PC-9 (cell line): ENCODE data around the gene TSPAN18. TPM values are rescaled to one million over a fixed set of nuclear protein-coding genes. Genes with fewer than 3 reads are reported as not detected.

Experiments used
- BruUV-seq: library from RNA; stranded (reverse); fragments of 400-500 nt; replicated peaks from 2 replicates; lab custom pipeline; 2021; lab: Mats Ljungman, UMichigan
- CTCF ChIA-PET: fragments of 300-600 bp; sonication (Branson Sonifier 250); formaldehyde crosslinking; loops from one replicate; lab custom pipeline; 2022; ENCODE audit warnings: antibody characterized with exemption; lab: Charles Lee
- POLR2A ChIA-PET: fragments of 300-600 bp; sonication (Branson Sonifier 250); formaldehyde crosslinking; loops from one replicate; lab custom pipeline; 2022; ENCODE audit warnings: antibody characterized with exemption; ENCODE audit not compliant: unreplicated experiment; lab: Charles Lee
- DNase-seq, 2 experiments: peaks; one replicate each; pipeline versions ENCODE4 v3.0.0 to v3.0.0-alpha.2; 2015 to 2022; ENCODE audit warnings: mixed read lengths in 1 of 2
- H2AFZ ChIP-seq: fragments of 200-600 bp; sonication (generic); 2 replicates; pipeline ENCODE4 v1.8.1; 2017; ENCODE audit warnings: antibody characterized with exemption
- H3F3A ChIP-seq: fragments of 200-600 bp; sonication (generic); 2 replicates; pipeline ENCODE4 v1.8.1; 2017; ENCODE audit warnings: antibody characterized with exemption, mild to moderate bottlenecking, low read depth; ENCODE audit not compliant: insufficient read depth
- H3K27ac ChIP-seq: fragments of 200-600 bp; sonication (generic); 2 replicates; pipeline ENCODE4 v1.6.1; 2016; ENCODE audit warnings: mixed run types
- H3K27me3 ChIP-seq: fragments of 200-600 bp; sonication (generic); 2 replicates; pipeline ENCODE4 v1.6.1; 2016; ENCODE audit warnings: low read depth, mixed run types; ENCODE audit not compliant: insufficient read depth
- H3K36me3 ChIP-seq: fragments of 200-600 bp; sonication (generic); 2 replicates; pipeline ENCODE4 v1.6.1; 2016; ENCODE audit warnings: low read depth, mixed run types
- H3K4me1 ChIP-seq: fragments of 200-600 bp; sonication (generic); replicated peaks from 2 replicates; pipeline ENCODE4 v1.6.1; 2016; ENCODE audit warnings: mixed run types; ENCODE audit not compliant: insufficient read depth
- H3K4me2 ChIP-seq: fragments of 200-600 bp; sonication (generic); 2 replicates; pipeline ENCODE4 v1.6.1; 2017; ENCODE audit warnings: mixed run types
- H3K4me3 ChIP-seq: fragments of 200-600 bp; sonication (generic); 2 replicates; pipeline ENCODE4 v1.6.1; 2016; ENCODE audit warnings: mixed run types
- H3K79me2 ChIP-seq: fragments of 200-600 bp; sonication (generic); 2 replicates; pipeline ENCODE4 v1.6.1; 2017; ENCODE audit warnings: low read depth, mixed run types
- H3K9me2 ChIP-seq: fragments of 200-600 bp; sonication (generic); 2 replicates; pipeline ENCODE4 v1.8.1; 2017; ENCODE audit warnings: mild to moderate bottlenecking; ENCODE audit not compliant: insufficient read depth
- H3K9me3 ChIP-seq: fragments of 200-600 bp; sonication (generic); 2 replicates; pipeline ENCODE4 v1.8.1; 2016; ENCODE audit warnings: low read depth; ENCODE audit not compliant: insufficient read depth
- H4K20me1 ChIP-seq: fragments of 200-600 bp; sonication (generic); 2 replicates; pipeline ENCODE4 v1.8.1; 2017; ENCODE audit not compliant: insufficient read depth
- CTCF ChIP-seq: fragments of 200-600 bp; sonication (generic); conservative IDR thresholded peaks from 2 replicates; pipeline ENCODE4 v1.6.1; 2017; ENCODE audit warnings: mixed run types, antibody characterized with exemption, mild to moderate bottlenecking, moderate library complexity
- EZH2 ChIP-seq: fragments of 200-600 bp; sonication (generic); IDR thresholded peaks from 2 replicates; pipeline ENCODE4 v1.8.0; 2017; ENCODE audit warnings: antibody characterized with exemption, low read depth
- intact Hi-C: fragments of 100-400 bp; cut with micrococcal nuclease; formaldehyde crosslinking; loops from one replicate; pipeline ENCODE4 v1.10.0; 2022; ENCODE audit not compliant: unreplicated experiment
- total RNA-seq: library from RNA; stranded (reverse); gene quantifications from 2 replicates; pipeline ENCODE4 v1.2.3, GENCODE V29; 2021

Gene TSPAN18
- total RNA-seq, 1 experiment from 2014 or later = not detected

GRCh38 chr11:44753961-44754645 is 27.3 kb downstream of the TSPAN18 start:
- no peaks in the 10 kb centered on the region for H3K79me2 ChIP-seq
- POLR2A ChIA-PET = no interaction called here
- CTCF ChIA-PET = no interaction called here
- H4K20me1 ChIP-seq = no peaks in the 10 kb centered on the region
- no peak overlapping the region for H3K4me3 ChIP-seq
- no peaks in the 10 kb centered on the region for H3K9me2 ChIP-seq
- intact Hi-C loops = no loop called here
- H3K36me3 ChIP-seq = no peaks in the 10 kb centered on the region
- no peaks in the 10 kb centered on the region for H3K4me1 ChIP-seq
- no peaks in the 10 kb centered on the region for H3F3A ChIP-seq
- no peak overlapping the region for H3K4me2 ChIP-seq
- DNase-seq = no peak
- H3K27me3 ChIP-seq = peaks cover 58% of the 10 kb centered on the region
- no peak overlapping the region for H2AFZ ChIP-seq
- TF ChIP-seq CTCF = no peak
- TF ChIP-seq EZH2 = no peak
- no peaks in the 10 kb centered on the region for H3K9me3 ChIP-seq
- no peak overlapping the region for H3K27ac ChIP-seq
- no TSS peak for BruUV-seq

GRCh38 chr11:44754876-44755555 is 28.3 kb downstream of the TSPAN18 start:
- Histone ChIP-seq H3K4me3 (no peak overlapping the region), H3K27ac (no peak overlapping the region), H3K79me2 (no peaks in the 10 kb centered on the region), H3F3A (no peaks in the 10 kb centered on the region), H2AFZ (no peak overlapping the region), H3K27me3 (peaks cover 60% of the 10 kb centered on the region), H3K9me2 (no peaks in the 10 kb centered on the region), H3K4me2 (no peak overlapping the region), H3K4me1 (no peaks in the 10 kb centered on the region), H4K20me1 (no peaks in the 10 kb centered on the region), H3K9me3 (no peaks in the 10 kb centered on the region), H3K36me3 (no peaks in the 10 kb centered on the region)
- CTCF ChIA-PET = no interaction called here
- DNase-seq = no peak
- BruUV-seq = no TSS peak
- no peak for TF ChIP-seq CTCF
- TF ChIP-seq EZH2 = no peak
- intact Hi-C loops = no loop called here
- POLR2A ChIA-PET = no interaction called here

GRCh38 chr11:44755556-44756523 is 29.1 kb downstream of the TSPAN18 start:
- H3K36me3 ChIP-seq = no peaks in the 10 kb centered on the region
- no peak overlapping the region for H3K4me3 ChIP-seq
- no TSS peak for BruUV-seq
- no peak overlapping the region for H3K27ac ChIP-seq
- POLR2A ChIA-PET = no interaction called here
- H3K9me3 ChIP-seq = no peaks in the 10 kb centered on the region
- no peak for DNase-seq
- no peaks in the 10 kb centered on the region for H3K9me2 ChIP-seq
- H3F3A ChIP-seq = no peaks in the 10 kb centered on the region
- no peak overlapping the region for H3K4me2 ChIP-seq
- H2AFZ ChIP-seq = no peak overlapping the region
- intact Hi-C loops = no loop called here
- H4K20me1 ChIP-seq = no peaks in the 10 kb centered on the region; the same call in 1 of the 2 replicates
- TF ChIP-seq EZH2 = no peak
- TF ChIP-seq CTCF = no peak
- no peaks in the 10 kb centered on the region for H3K79me2 ChIP-seq
- H3K4me1 ChIP-seq = no peaks in the 10 kb centered on the region
- CTCF ChIA-PET = no interaction called here
- H3K27me3 ChIP-seq = peaks cover 51% of the 10 kb centered on the region
